ENCODE measurements around the gene PCDHGB6.
"Not testable (repeated sequence)": the region's sequence is repeated elsewhere in the genome, so short reads cannot be mapped to it uniquely, and the experiment has no call there.

The PCDHGB6 gene

GRCh38 chr5:141375444-141376155 lies 32.2 kb upstream of the PCDHGB6 start:
- not testable (repeated sequence) for H3K14ac ChIP-seq (ENCODE audit: low read length in 2 of 2); H3K4me1 ChIP-seq (ENCODE audit: control insufficient read depth, insufficient read depth, low read depth, low read length); H3K4me3 ChIP-seq (ENCODE audit: insufficient read depth in 1 of 2, low read depth in 1 of 2, low read length in 2 of 2); H2BK12ac ChIP-seq (ENCODE audit: low read length in 2 of 2); DNase-seq; H4K8ac ChIP-seq (ENCODE audit: low read length); H3K23ac ChIP-seq (ENCODE audit: low read length in 2 of 2); H3K27ac ChIP-seq (ENCODE audit: low read length, poor library complexity, severe bottlenecking); H3K36me3 ChIP-seq (ENCODE audit: control insufficient read depth in 1 of 2, insufficient read depth in 2 of 2, low read depth in 1 of 2, low read length in 2 of 2); H3K4ac ChIP-seq (ENCODE audit: low read depth in 1 of 2, low read length in 2 of 2); H4K91ac ChIP-seq (ENCODE audit: low read length); H2BK120ac ChIP-seq (ENCODE audit: low read depth, low read length); H3K4me2 ChIP-seq (ENCODE audit: low read length, poor library complexity, severe bottlenecking); H2BK5ac ChIP-seq (ENCODE audit: low read depth, low read length, poor library complexity, severe bottlenecking); H2AK5ac ChIP-seq (ENCODE audit: low read length, severe bottlenecking); H2BK15ac ChIP-seq (ENCODE audit: low read depth, poor library complexity, severe bottlenecking); H2AFZ ChIP-seq (ENCODE audit: low read depth, low read length); H3K18ac ChIP-seq (ENCODE audit: low read depth in 1 of 2, low read length in 2 of 2); H3K9ac ChIP-seq (ENCODE audit: low read length); H3K79me1 ChIP-seq (replicated peaks; ENCODE audit: low read length, poor library complexity, severe bottlenecking)
- Histone ChIP-seq H3K27me3 (ENCODE audit: control insufficient read depth in 1 of 2, insufficient read depth in 1 of 2, low read length in 2 of 2) (peaks cover 0 to 13% of the 10 kb centered on the region in 2 experiments), H3K9me3 (ENCODE audit: control insufficient read depth, low read length) (peaks cover 57% of the 10 kb centered on the region)
- WGBS = 94% methylated on average over 35 of the region's 48 CpGs

DNA sequence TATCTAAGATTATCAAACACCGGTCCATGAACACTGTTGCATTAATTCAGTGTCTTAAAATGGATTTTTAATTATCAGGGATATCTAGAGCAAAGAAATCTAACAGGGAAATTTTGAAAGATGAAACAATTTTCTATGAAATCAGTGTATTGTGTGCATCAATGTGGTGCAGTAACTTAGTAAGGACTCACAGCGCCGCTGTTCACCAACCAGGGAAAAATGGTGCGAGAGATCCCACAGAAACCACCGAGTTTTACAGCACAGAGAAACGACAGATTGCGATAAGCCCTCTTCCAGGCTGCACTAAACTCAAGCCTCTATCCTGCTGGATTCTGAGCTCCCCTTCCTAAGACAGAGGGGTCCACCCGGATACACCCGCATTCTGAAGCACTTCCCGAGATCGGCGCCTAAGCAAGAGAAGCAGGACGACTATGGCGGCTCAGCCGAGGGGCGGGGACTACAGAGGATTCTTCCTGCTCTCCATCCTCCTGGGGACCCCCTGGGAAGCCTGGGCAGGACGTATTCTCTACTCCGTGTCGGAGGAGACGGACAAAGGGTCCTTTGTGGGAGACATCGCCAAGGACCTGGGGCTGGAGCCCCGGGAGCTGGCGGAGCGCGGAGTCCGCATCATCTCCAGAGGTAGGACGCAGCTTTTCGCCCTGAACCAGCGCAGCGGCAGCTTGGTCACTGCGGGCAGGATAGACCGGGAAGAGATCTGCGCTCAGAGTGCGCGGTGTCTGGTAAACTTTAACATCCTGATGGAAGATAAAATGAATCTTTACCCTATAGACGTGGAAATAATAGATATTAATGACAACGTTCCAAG lies 25.1 kb upstream of the PCDHGB6 start, which contains the start of gene PCDHGA7:
Gene PCDHGA7, plus strand, starts transcription at position 274 of the 826 bp plus-strand sequence. Its CDS starts 158 bp downstream, at position 432.
- no peak within 1 kb of the TSS for H2BK120ac ChIP-seq (ENCODE audit: low read depth, low read length)
- H4K8ac ChIP-seq (ENCODE audit: low read length) = no peak within 1 kb of the TSS
- no peaks in the 10 kb centered on the region for H3K36me3 ChIP-seq (ENCODE audit: control insufficient read depth in 1 of 2, insufficient read depth in 2 of 2, low read depth in 1 of 2, low read length in 2 of 2)
- H2BK15ac ChIP-seq (ENCODE audit: low read depth, poor library complexity, severe bottlenecking) = no peak within 1 kb of the TSS
- peak within 1 kb of the TSS; percentile 67 for H3K9ac ChIP-seq (ENCODE audit: low read length)
- H3K9me3 ChIP-seq (ENCODE audit: control insufficient read depth, low read length) = peaks cover 33% of the 10 kb centered on the region
- no peaks in the 10 kb centered on the region for H3K4me1 ChIP-seq (ENCODE audit: control insufficient read depth, insufficient read depth, low read depth, low read length)
- H3K27ac ChIP-seq (ENCODE audit: low read length, poor library complexity, severe bottlenecking) = no peak within 1 kb of the TSS
- WGBS = 95% methylated on average over 37 of the region's 37 CpGs
- no peaks in the 10 kb centered on the region for H3K79me1 ChIP-seq (replicated peaks; ENCODE audit: low read length, poor library complexity, severe bottlenecking)
- H3K23ac ChIP-seq (ENCODE audit: low read length in 2 of 2) = no peak within 1 kb of the TSS
- H3K27me3 ChIP-seq (ENCODE audit: control insufficient read depth in 1 of 2, insufficient read depth in 1 of 2, low read length in 2 of 2) = no peaks in the 10 kb centered on the region
- H3K4me3 ChIP-seq (ENCODE audit: insufficient read depth in 1 of 2, low read depth in 1 of 2, low read length in 2 of 2) = peak within 1 kb of the TSS in 1 of 2 experiments; percentile 77
- no peak within 1 kb of the TSS for H3K4me2 ChIP-seq (ENCODE audit: low read length, poor library complexity, severe bottlenecking)
- no peak within 1 kb of the TSS for H2BK12ac ChIP-seq (ENCODE audit: low read length in 2 of 2)
- H2BK5ac ChIP-seq (ENCODE audit: low read depth, low read length, poor library complexity, severe bottlenecking) = no peak within 1 kb of the TSS
- no peak within 1 kb of the TSS for H2AFZ ChIP-seq (ENCODE audit: low read depth, low read length)
- H3K4ac ChIP-seq (ENCODE audit: low read depth in 1 of 2, low read length in 2 of 2) = no peak within 1 kb of the TSS
- no peak within 1 kb of the TSS for H4K91ac ChIP-seq (ENCODE audit: low read length)
- no peak within 1 kb of the TSS for H3K18ac ChIP-seq (ENCODE audit: low read depth in 1 of 2, low read length in 2 of 2)
- DNase-seq = no peak
- no peak within 1 kb of the TSS for H3K14ac ChIP-seq (ENCODE audit: low read length in 2 of 2)
- no peak within 1 kb of the TSS for H2AK5ac ChIP-seq (ENCODE audit: low read length, severe bottlenecking)

- WGBS = 96% methylated on average over 20 of the region's 21 CpGs
These were observed 24.5 kb upstream of the PCDHGB6 start for GRCh38 chr5:141383345-141383744.

More at GRCh38 chr5:141383345-141383744, 24.5 kb upstream of the PCDHGB6 start:
- Histone ChIP-seq H3K23ac (ENCODE audit: low read length in 2 of 2) (no peak overlapping the region), H2AK5ac (ENCODE audit: low read length, severe bottlenecking) (no peak overlapping the region), H3K18ac (ENCODE audit: low read depth in 1 of 2, low read length in 2 of 2) (no peak overlapping the region), H3K36me3 (ENCODE audit: control insufficient read depth in 1 of 2, insufficient read depth in 2 of 2, low read depth in 1 of 2, low read length in 2 of 2) (no peaks in the 10 kb centered on the region), H3K27ac (ENCODE audit: low read length, poor library complexity, severe bottlenecking) (no peak overlapping the region), H2BK120ac (ENCODE audit: low read depth, low read length) (no peak overlapping the region), H3K4me3 (ENCODE audit: insufficient read depth in 1 of 2, low read depth in 1 of 2, low read length in 2 of 2) (peak overlapping the region in 1 of 2 experiments; percentile 77), H2BK15ac (ENCODE audit: low read depth, poor library complexity, severe bottlenecking) (no peak overlapping the region), H3K4me1 (ENCODE audit: control insufficient read depth, insufficient read depth, low read depth, low read length) (no peaks in the 10 kb centered on the region), H2BK5ac (ENCODE audit: low read depth, low read length, poor library complexity, severe bottlenecking) (no peak overlapping the region), H3K4ac (ENCODE audit: low read depth in 1 of 2, low read length in 2 of 2) (no peak overlapping the region), H3K9me3 (ENCODE audit: control insufficient read depth, low read length) (peaks cover 33% of the 10 kb centered on the region), H3K4me2 (ENCODE audit: low read length, poor library complexity, severe bottlenecking) (no peak overlapping the region), H3K27me3 (ENCODE audit: control insufficient read depth in 1 of 2, insufficient read depth in 1 of 2, low read length in 2 of 2) (no peaks in the 10 kb centered on the region), H4K91ac (ENCODE audit: low read length) (no peak overlapping the region), H3K79me1 (replicated peaks; ENCODE audit: low read length, poor library complexity, severe bottlenecking) (peaks cover 2% of the 10 kb centered on the region), H3K14ac (ENCODE audit: low read length in 2 of 2) (no peak overlapping the region), H2AFZ (ENCODE audit: low read depth, low read length) (no peak overlapping the region), H2BK12ac (ENCODE audit: low read length in 2 of 2) (no peak overlapping the region), H4K8ac (ENCODE audit: low read length) (no peak overlapping the region), H3K9ac (ENCODE audit: low read length) (no peak overlapping the region)
- DNase-seq = no peak
